C4-2B (cell line): Measurements from ENCODE around the gene EGFL8.

Experiments used
- CTCF ChIP-seq: fragments of 450-650 bp; conservative IDR thresholded peaks from 2 replicates; pipeline ENCODE4 v1.5.1; 2017; ENCODE audit warnings: mild to moderate bottlenecking
- ZFX ChIP-seq: fragments of 450-650 bp; IDR thresholded peaks from 2 replicates; pipeline ENCODE4 v1.6.1; 2017

- no peak for TF ChIP-seq CTCF
- TF ChIP-seq ZFX: no peak
Observed at GRCh38 chr6:32127717-32128592, 36.4 kb upstream of the EGFL8 start, which contains the start of gene ATF6B.
